CD4-positive, alpha-beta T cell treated with Interferon gamma for 1 hour (primary cell): ENCODE results near the gene GSDME.

Experiments used
- DNase-seq: peaks from one replicate; pipeline ENCODE4 v3.0.0-alpha.2; 2020

The GSDME gene

DNA sequence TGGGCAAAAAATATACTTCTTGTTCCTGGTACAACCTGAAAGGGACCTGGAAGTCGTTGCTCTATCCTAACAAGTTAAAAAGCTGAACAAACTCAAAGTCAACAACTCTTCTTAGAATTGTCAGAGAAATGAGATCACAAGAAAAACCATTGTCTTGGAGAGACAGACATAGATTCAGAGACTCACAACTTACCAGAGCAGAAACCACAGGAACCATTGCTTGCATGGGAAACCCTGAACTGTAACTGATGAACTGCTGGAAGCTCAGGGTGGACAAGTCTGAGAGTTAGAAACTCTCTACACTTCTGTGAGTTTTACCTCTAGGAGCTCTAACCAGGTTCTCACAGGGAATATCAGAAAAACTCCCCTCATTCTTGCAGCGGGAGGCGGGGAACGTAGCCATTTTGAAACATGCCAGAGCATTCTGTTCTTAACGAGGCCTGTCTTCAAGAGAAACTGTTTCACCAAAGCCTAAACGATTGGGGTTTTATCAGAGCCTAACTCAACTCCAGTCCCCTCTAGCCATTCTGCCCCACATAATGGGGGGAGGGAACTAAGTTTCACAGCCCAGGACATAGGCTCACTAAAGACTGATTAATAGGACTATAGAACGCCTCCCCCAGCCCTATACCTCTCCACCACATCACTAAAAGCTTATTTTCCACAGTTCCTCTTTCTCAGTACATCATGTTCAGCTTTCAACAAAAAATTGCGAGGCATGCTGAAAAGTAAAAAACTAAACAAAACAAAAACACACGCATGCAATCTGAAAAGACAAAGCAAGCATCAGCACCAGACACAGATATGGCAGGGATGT, 12.0 kb upstream of the GSDME start:
- DNase-seq = no peak

DNA sequence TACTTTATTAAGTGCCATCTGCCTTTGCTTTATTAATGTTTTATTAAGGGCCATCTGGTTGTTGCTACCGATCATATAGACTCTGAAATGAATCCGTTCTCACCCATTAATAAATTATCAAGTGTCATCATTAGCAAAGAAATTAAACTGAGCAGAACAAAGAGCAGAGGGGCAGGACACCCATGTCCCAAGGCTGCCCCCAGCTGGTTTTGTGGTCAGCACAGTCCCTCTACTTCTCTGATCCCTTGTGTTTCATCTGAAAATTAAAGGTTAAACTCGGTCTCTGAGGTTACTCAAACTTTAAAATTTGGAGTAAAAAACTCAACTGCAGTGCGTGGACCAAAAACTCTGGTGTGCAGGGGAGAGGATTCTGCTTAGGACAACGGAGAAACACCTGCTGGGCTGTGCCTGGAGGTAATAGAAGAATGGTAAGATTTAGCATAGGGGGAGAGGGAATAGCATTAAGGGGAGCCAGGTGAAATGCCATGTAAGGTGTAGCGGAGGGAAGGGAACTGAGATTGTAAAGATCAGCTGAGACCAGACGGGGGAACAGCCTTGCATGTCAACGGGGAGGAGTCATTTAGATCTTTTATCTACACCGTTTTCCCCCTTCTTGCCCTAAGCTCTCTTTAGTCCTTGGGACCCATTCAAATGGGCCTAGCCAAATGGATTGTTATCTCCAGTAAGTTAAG, 10.8 kb upstream of the GSDME start:
- no peak for DNase-seq

DNA sequence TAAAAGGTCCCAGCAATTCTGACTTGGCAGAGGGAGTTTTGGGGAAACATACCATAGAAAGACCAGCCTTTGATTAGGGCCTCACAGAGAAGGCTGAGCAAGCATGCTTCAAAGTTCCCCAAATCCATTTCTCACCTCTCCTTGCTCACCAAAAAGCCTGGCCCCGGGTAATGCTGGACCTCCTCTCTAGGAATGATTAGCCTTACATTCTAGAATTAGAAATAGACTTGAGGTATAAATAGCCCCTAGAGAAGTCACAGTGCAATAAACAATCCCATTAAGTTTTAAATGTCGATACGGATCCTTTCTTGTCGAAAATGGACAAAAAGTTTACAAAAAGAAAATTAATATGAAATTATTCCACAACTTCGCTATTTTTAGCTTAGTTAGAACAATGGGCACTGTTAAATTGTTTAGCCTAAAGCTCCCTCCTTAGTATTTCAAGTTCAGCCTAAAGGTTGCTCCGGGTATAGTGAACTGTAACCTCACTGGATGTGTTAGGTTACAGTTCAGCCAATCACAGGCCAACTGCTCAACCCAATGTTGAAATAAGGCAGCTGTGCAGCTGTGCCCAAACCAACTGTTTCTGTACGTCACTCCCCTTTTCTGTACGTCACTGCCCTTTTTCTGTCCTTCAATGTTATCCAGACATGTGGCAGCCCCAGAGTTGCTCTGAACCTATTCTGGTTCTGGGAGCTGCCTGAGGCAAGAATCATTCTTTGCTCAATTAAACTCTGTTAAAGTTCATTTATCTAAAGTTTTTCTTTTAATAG, 7.9 kb upstream of the GSDME start:
- no peak for DNase-seq

DNA sequence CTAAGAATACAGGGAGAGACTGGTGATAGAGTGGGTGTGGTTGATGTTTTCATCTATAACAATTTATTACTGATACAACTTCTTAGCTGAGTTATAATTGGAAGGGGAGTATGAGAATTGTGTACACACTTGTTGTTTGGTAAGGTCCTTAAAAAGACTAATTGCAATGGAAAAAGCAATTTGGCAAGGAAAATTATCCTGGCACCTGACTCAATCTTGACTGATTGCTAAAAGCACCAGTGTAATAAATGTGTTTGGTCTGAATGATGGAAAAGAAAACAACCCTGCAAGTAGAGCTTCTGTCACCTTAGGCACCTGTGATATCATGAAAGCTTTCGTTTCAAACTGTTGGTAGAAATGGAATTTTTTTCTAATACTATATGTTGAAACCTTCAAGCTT, 6.7 kb upstream of the GSDME start:
- no peak for DNase-seq

DNA sequence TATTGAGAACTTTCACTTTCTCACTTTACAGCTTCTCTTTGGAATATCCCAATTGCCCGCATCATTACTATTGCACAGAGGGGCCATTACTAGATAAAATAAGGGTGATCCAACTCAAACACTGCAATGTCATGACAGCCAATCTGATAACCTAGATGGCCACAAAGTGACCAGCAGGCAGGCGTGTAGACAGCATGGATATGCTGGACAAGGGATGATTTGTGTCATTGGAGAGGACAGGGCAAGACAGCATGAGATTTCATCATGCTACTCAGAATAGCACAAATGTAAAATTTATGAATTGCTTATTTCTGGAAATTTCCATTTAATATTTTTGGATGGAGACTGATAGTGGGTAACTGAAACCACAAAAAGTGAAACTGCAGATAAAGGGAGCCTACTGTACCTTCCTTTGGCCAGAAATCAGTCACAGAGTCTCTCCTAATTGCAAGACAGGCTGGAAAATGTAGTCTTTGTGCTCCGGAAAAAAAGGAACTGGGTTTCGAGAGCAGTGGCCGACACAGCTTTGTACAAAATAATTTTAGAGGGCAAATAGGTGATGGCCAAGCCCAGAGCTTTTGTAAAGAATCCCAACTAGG, 6.1 kb upstream of the GSDME start:
- no peak for DNase-seq

DNA sequence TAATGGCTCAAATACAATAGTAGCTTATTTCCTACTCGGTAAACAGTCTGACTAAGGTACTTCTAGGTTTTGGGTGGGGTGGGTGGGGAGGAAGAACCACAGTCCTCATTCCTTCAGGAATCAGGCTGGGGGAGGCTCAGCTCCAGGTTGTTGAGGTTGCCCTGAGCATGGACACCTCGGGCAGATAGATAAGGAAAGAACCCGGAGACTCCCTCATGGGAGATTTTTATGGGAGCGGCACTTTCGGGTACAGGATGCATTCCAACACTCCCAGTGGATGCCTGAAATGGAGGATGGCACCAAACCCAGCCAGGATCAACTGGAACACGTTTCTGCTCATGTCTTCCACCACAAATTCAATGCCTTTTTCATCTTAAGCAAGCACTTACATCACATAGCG, 5.5 kb upstream of the GSDME start:
- no peak for DNase-seq

DNA sequence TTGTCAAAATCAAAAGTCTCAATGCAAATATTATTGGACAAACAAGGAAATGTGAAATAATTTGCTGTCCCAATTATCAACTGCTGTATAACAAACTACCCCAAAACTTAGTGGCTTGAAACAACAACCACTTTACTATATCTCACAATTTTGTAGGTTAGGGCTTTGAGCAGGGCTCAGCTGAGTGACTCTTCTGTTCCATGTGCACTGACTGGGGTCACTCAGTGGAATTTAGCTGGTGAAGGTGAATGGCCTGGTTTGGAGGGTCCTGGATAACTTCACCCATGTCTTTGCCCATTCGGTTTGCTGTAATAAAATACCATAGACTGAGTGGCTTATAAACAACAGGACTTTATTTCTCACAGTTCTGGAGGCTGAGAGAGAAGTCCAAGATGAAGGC, 3.7 kb upstream of the GSDME start:
- no peak for DNase-seq

DNA sequence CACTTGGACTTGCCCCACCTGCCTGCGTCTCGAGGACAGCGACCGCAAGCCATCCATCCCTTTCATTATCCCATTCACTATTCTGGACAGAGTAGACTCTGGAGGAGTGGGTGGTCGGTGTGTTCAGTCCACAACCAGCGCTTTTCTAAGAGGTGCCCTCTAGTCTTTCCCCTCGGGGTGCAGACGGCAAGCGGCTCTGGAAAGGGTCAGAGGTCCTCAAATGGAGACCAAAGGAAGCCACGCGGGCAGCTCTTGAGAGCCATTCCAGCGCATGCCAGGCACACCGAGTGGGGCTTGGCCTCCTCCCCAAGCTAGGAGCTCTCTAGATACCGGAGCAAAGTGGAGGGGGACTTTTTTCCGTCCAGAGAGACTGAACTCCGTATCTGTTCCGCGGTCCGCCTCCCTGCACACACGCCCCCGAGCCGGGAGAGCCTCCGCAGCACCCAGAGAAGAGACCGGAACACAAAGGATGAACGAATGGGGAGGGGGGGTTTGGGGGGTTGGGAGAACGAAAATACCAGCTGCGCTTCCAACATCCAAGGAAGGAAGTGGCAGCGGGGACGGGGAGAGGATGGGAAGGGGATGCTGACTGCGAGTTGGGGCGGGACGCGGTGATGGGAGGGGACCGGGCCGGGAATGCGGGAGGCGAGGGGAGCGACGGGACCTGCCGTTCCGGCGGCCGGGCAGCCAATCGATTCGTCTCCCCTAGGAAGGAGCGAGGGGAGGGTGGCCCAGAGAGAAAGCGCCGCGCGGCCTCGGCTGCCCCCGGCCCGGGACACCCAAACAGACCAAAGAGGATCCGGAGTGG, 515 bp downstream of the GSDME start:
- no peak for DNase-seq

DNA sequence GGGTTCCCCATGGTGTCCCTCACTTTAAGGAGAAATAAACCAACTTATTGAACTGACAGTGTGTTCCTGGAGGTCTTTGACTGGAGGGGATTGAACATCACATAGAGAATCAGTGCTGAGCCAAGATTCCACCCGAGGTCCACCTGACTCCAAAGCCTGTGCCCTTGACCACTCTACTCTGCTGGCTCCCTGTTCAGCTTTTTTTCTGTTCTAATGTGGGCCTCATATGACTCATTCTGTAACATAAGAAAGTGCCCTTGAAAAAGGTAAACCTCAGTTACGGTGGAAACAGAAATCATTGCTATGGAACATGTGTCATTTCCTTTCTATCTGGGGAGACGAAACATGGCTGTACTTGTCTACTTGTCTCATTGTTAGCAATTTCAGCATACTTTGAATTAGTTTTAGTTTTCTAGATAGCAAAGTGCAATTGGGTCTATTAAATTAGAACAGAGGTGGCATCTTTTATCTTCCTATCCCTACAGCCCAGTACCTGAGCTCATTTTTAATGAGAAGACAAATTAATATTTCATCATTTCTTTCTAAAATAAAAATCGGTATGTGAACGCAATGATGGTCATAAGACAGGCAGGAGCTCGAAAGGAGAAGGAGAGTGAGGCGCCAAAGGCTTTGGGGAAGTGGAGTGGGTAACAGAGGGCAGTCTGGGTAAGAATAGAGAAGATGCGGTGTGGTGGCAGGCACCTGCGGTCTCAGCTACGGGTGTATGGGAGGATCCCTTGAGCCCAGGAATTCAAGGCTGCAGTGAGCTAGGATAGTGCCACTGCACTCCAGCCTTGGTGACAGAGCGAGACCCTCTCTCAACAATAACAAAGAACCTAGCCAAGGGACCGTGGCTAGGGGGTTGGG, 1.5 kb downstream of the GSDME start:
- peak; percentile 21 for DNase-seq

DNA sequence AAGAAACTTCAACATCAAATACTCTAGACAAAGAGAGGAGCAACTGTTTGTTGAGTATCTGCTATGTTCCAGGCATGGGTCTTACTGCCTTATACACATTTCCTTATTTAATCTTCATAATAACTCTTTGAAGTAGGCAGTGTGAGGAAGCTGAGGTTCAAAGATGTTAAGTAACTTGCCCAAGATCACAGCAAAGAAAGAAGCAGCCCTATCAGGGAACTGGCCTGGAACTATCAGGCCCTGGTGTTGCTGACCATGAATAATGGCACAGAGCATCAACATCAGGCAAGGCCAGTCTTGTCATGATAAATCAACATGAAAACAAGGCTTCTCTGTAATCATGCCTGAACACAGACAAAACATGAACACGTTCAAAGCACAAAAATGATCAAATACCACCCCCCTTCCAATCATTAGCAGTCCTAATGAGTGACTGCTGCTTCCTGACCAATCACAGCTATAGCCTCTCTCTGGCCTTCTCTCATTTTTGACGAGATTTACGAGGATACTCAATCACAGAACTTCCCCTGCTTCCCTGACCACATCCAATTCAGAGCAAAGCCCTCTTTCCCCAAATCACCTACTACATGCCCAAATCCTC, 2.3 kb downstream of the GSDME start:
- no peak for DNase-seq

DNA sequence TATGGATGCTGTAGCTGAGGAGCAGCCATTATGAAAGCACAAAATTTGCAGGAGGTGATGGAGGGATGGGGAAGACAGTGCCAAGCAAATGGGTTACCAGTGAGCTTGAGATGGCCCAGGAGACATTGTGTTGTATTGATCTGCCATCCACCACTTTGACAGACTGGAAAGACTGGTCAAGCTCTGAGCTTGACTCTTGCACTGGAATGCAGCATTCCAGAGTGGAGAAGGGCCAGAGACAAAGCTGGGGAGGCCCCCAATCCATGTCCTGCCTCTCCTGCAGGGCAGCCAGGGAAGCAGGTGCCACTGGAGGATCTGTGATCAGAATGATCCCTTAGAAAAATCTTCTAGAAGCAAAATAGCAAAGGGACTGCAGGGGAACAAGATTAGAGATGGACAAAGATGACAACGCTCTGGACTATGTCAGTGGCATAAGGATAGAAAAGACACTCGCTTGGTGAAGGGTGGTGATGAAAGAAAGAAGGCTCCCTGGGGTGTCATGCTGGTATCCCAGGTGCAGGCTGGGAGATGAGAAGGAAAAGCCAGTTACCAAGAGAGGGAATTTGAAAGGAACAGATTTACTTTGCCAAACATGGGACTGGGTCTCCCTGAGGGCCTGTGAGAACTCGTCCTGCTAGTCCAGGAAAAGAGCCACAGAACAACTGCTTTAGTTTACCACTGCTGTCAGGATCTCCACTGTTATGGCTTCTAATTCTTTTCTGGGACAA, 5.0 kb downstream of the GSDME start:
- DNase-seq = no peak

DNA sequence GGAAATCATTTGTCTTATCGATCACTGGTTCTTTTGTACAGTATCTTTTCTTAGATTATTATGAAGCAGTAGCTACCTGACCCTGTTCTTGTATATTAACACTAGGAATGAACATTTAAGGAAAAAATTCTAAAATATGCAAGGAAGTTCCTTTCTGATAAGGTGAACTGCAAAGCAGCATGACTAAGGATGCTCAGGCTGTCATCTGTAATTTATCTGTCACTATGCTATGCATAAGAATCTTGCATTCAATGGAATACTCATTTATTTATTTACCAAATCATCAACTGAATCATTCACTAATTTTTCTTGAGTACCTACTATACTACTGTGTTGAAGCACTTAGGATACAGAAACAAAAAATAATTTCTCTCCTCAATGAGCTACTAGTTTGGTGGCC, 5.8 kb downstream of the GSDME start:
- DNase-seq = no peak

DNA sequence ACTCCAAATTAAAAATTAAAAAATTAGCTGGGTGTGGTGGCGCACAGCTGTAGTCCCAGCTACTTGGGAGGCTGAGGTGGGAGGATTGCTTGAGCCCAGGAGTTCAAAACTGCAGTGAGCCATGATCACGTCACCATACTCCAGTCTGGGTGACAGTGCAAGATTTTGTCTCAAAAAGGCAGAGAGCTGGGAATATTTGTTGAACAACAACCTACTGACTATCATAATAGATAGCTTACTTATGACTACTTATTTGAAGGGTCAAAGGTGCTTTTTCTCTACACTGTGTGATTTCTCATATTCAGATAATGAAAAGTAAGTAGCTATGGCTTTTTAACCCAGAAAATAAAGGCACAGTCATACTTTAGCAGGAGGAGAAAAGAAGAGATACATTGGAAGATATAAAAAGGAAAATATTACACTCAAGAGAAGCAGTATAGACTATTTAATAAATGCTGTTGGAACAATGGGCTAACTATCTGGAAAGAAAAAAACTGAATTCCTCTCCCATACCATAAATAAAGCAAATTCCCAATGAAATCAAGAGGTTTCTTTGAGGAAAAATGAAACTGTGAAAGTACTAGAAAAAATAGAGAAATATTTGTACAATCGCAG, 6.7 kb downstream of the GSDME start:
- no peak for DNase-seq

DNA sequence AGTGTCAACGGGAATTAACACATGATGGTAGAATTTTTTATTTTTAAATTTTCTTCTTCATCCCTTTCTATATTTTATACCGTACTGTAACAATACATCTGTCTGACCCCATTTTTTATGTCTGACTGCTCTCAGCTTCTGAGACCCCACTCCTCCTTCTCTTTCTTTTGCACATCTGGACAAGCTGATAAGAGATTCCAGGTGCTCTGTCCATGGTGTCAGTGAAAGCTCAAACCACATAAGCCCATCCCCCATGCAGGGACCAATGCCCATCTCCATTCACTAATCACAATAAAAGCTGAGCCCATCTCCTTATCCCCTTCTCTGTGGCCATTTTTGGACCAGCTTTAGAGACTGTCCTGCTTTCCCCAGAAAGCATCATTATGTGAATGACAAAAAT, 8.7 kb downstream of the GSDME start:
- DNase-seq = no peak

DNA sequence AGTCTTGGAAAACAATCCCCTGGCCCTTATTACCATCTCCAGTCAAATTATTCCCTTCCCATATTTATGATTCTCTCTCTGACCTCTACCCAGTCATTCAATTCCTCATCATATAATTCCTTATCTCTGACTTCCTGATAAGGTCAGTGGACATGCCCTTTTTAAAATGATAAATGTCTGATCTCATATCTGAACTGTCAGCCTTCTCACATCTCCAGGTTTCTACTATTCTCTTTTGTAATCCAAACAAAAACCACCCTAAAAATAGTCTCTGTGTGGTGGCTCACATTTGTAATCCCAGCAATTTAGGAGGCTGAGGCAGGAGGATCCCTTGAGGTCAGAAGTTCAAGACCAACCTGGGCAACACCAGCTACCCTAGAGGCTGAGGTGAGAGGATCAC, 11.9 kb downstream of the GSDME start:
- DNase-seq = no peak

DNA sequence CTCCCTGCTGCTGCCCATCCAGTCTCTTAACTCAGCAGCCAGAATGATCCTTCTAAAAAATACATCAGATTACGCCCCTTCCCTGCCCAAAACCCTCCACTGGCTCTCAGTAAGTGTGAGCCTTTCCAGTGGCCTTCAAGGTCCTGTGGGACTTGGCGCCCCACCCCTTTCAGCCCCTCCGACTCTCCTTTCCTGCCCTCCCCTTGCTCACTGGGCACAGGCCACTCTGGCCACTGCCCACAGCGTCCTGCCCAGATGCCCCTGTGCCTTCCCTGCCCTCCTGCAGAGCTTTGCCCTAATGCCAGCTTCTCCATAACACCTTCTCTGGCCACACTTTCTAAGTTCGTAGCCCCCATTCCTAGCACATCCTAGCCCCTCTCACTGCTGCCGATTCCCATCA, 13.8 kb downstream of the GSDME start:
- DNase-seq = no peak

DNA sequence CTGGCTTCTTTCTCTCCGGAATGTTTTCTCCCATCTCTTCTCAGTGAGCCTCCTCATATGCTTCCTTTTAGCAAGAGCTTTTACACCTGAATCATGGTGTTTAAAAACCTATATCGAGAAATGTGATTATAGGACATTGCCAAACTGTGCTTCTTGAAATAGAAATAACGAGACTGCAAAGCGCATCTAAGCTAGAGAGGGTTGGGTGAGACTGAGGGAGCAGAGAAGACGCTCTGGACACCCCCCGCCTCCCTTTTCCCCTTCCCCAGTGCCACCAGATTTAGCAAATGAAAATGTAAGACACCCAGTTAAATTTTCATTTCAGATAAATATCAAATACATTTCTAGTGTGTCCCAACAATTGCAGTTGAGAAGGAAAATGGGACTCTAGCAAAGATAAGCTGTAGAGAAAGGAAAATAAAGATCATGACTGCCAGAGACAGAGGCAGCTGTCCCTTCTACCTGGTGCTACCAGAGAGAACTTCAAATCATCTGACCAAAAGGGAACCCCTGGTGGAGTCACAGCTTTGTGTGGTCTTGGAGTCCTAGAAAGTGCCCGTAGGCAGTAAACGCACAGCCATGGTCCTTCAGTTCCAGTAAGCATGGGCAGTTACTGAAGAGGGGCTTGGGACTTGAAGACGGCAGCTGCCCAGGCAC, 14.6 kb downstream of the GSDME start:
- DNase-seq = no peak

DNA sequence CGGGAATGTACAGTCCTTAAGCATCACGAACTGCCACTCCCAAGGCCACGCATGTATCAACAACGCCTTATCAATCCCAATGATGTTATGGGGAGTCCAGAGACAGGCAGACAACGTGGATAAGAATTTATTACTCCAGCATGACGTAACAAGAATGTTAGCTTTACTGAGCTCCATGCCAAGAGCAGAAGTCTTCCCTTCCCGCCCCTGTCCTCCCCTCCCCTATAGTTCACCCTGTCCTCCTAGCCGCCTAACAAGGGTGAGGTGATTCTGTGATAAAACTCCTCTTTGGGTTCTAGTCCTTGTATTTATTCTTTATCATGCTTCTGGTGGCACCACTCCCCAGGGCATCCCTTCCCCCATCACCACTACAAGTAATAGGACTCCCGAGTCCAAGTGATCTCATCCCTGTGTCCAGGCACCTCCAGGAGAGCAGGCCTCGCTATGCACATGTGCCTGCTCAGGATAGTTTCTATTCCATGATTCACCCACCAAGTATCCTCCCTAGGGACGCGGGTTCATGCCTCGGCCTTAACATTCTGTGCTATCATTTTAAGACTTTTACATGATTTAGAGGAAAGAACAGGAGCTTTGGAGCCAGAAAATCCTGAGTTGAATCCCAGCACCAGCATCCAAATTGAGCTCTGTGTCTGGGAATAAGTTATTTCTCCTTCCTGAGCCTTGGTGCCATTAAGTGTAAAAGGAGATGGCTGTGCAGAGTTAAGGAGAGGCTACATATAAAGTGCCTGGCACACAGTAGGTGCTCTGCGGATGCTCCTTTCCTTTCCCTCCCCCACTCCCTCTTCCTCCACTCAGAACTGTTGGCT, 15.4 kb downstream of the GSDME start:
- no peak for DNase-seq
